ENCODE measurements around the gene MFSD11. TPM values are rescaled to one million over a fixed set of nuclear protein-coding genes. Genes with fewer than 3 reads are reported as not detected.
"Not testable (repeated sequence)": the region's sequence is repeated elsewhere in the genome, so short reads cannot be mapped to it uniquely, and the experiment has no call there.

MFSD11 gene
- total RNA-seq, 1 experiment from 2014 or later = 42.3 TPM

GRCh38 chr17:76704805-76705204 is 33.1 kb upstream of the MFSD11 start:
- DNase-seq (ENCODE audit: low read depth, low spot score) = no peak
- in situ Hi-C loops (cut with HindIII; ENCODE audit: low pct_unique_long_range_greater_than_20kb, low sequenced_read_pairs) = no loop called here

- in situ Hi-C loops (cut with HindIII; ENCODE audit: low pct_unique_long_range_greater_than_20kb, low sequenced_read_pairs) = no loop called here
- DNase-seq (ENCODE audit: low read depth, low spot score) = no peak
Observed at GRCh38 chr17:76706817-76707216, 31.1 kb upstream of the MFSD11 start.

GRCh38 chr17:76707985-76708807 is 29.7 kb upstream of the MFSD11 start:
- in situ Hi-C loops (cut with HindIII; ENCODE audit: low pct_unique_long_range_greater_than_20kb, low sequenced_read_pairs) = no loop called here
- DNase-seq (ENCODE audit: low read depth, low spot score) = peak; percentile 59

- in situ Hi-C loops (cut with HindIII; ENCODE audit: low pct_unique_long_range_greater_than_20kb, low sequenced_read_pairs) = no loop called here
- DNase-seq (ENCODE audit: low read depth, low spot score) = no peak
Observed at GRCh38 chr17:76709077-76709950, 28.6 kb upstream of the MFSD11 start.

- DNase-seq (ENCODE audit: low read depth, low spot score) = peak; percentile 38
- in situ Hi-C loops (cut with HindIII; ENCODE audit: low pct_unique_long_range_greater_than_20kb, low sequenced_read_pairs) = loop anchor here (10.0 kb wide), 1 partner anchor 135 kb away; no protein-coding TSS in a partner anchor
Observed at GRCh38 chr17:76709951-76710862, 27.7 kb upstream of the MFSD11 start.

DNA sequence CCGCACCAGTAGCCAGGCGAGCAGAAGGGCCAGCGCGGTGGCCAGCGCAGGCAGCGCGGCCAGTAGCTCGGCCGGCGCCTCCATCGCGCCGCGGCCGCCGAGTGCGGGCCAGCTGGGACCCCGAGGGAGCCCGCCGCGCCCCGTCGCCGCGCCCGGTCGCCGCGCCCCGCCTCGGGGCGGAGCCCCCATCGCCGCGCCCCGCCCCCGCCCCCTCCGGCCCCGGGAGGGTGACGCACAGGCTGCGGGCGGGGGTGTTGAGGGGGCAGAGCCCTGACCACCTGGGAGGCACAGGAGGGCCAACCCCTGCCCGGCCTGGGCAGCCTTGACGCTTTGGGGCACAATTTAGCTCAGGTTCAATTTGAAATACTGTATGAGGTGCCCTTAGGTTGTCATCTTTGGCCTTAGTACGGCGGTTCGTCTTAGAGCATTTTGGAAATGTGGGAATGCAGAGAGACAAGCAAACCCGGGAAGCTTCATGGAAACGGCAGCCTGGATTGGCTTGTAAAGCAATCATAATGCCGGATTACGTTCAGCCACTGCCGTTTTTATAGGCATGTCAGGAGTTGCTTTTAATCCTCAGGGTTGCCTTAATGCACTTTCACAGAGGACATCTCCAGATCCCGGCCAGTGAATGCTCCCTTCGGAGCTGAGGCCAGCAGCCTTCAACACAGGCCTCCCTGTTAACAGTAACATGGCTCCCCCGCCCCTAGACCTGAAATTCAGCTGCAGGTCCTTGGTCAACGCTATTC is 26.9 kb upstream of the MFSD11 start, which contains the start of gene MXRA7:
Gene MXRA7 (minus strand): TSS at position 103 of the 749 bp plus-strand sequence. CDS start 19 bp downstream, at position 84.
- in situ Hi-C loops (cut with HindIII; ENCODE audit: low pct_unique_long_range_greater_than_20kb, low sequenced_read_pairs) = loop anchor here (10.0 kb wide), 1 partner anchor 136 kb away; no protein-coding TSS in a partner anchor
- peak; percentile 71 for DNase-seq (ENCODE audit: low read depth, low spot score)

DNA sequence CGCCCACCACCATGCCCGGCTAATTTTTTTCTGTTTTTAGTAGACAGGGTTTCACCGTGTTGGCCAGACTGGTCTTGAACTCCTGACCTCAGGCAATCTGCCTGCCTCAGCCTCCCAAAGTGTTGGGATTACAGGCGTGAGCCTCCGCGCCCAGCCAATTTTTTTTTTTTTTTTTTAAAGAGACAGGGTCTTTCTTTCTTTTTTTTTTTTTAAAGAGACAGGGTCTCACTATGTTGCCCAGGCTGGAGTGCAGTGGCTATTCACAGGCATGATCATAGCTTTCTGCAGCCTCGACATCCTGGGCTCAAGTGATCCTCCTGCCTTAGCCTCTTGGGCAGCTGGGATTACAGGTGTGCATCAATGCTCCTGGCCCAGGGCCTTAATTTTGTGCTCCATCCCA is 25.6 kb upstream of the MFSD11 start:
- in situ Hi-C loops (cut with HindIII; ENCODE audit: low pct_unique_long_range_greater_than_20kb, low sequenced_read_pairs) = loop anchor here (10.0 kb wide), 1 partner anchor 138 kb away; no protein-coding TSS in a partner anchor
- DNase-seq (ENCODE audit: low read depth, low spot score) = not testable (repeated sequence)

GRCh38 chr17:76713765-76714164 is 24.2 kb upstream of the MFSD11 start:
- in situ Hi-C loops (cut with HindIII; ENCODE audit: low pct_unique_long_range_greater_than_20kb, low sequenced_read_pairs) = loop anchor here (10.0 kb wide), 1 partner anchor 139 kb away; no protein-coding TSS in a partner anchor

DNA sequence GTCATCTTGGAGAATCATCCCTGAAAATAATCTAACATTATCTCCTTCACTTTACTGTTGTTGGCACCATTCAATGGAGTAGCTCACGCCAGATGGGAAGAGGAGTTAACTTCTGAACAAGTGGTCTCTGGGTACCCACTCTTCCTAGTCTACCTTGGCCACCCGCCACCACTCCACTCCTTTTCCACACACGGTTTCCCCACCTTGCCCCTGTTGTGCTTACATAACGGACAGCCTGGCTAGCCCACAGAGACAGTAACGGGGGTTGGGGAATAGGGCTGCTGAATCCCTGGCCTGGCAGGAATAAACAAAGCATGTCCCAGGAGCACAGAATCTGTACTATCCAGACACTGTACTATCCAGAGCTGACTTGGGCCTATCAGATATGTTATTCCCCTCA is 23.6 kb upstream of the MFSD11 start:
- in situ Hi-C loops (cut with HindIII; ENCODE audit: low pct_unique_long_range_greater_than_20kb, low sequenced_read_pairs) = loop anchor here (10.0 kb wide), 1 partner anchor 140 kb away; no protein-coding TSS in a partner anchor
- DNase-seq (ENCODE audit: low read depth, low spot score) = no peak

More at GRCh38 chr17:76713765-76714164, 24.2 kb upstream of the MFSD11 start:
- no peak for DNase-seq (ENCODE audit: low read depth, low spot score)

GRCh38 chr17:76714822-76715495 is 23.0 kb upstream of the MFSD11 start:
- in situ Hi-C loops (cut with HindIII; ENCODE audit: low pct_unique_long_range_greater_than_20kb, low sequenced_read_pairs) = loop anchor here (10.0 kb wide), 1 partner anchor 140 kb away; no protein-coding TSS in a partner anchor

DNA sequence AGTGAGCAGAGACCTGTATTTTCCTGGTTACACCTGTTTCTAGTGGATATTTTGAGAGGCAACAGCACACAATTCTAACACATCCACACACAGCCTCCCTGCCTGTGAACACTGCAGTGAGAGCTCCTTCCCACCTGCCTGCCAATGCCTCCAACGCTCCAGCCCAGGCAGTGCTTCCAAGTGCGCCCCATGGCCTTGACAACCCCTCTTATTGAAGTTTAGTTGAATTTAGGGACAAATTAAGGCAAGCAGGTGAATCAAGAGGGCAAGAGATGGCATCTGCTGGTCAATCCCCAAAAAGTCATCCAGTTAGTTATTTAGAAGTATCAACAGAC is 22.5 kb upstream of the MFSD11 start:
- DNase-seq (ENCODE audit: low read depth, low spot score) = no peak
- in situ Hi-C loops (cut with HindIII; ENCODE audit: low pct_unique_long_range_greater_than_20kb, low sequenced_read_pairs) = loop anchor here (10.0 kb wide), 1 partner anchor 141 kb away; no protein-coding TSS in a partner anchor

More at GRCh38 chr17:76714822-76715495, 23.0 kb upstream of the MFSD11 start:
- peak; percentile 82 for DNase-seq (ENCODE audit: low read depth, low spot score)

DNA sequence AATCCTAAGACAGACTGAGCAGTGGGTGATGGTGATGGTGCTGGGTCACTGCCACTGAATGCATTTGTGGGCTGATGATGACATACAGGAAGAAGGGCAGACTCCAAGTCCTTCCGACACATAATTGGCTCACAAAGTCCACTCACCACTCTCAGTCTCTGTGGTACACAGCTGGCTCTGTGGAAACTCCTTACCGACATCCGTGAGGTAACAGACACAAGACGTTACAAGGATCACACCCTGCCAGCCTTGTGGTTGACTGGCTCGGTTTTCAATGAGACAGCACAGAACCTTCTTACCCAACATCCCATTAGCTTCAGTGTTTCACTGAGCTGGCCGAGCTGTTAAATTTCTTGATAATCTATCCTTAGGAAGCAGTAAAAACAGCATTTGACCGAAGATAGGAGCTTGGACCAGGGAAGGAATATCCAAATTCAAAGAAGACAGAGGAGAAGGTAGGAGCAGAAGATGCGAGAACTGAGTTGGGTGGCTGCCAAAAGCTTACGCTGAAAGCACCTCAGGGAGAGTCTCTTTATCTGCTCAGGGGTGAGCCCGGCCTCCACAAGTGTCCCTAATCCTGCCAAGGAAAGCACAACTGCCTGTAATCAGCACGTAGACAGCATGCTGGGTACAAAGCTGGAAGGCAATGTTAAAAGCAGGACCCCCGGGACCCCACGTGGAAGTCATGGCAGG is 21.6 kb upstream of the MFSD11 start:
- DNase-seq (ENCODE audit: low read depth, low spot score) = peak; percentile 83
- in situ Hi-C loops (cut with HindIII; ENCODE audit: low pct_unique_long_range_greater_than_20kb, low sequenced_read_pairs) = loop anchor here (10.0 kb wide), 1 partner anchor 141 kb away; no protein-coding TSS in a partner anchor

DNA sequence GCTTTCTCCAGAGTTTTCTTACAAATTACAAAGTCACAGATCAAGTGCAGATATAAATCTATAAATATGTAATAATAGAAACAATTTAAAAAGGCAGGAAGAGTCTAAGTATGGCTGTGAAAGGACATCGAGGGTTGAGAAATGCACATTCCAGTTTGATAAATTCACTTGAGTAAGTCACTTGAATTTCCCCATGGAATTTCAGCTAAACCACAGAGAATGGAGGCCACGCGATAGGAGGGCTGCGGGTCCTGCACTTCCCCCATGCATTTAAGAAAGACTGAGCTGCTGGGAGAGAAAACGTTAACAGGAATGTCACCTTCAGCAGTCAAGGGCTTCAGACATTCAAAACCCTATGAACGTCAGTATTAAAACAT is 21.1 kb upstream of the MFSD11 start:
- in situ Hi-C loops (cut with HindIII; ENCODE audit: low pct_unique_long_range_greater_than_20kb, low sequenced_read_pairs) = loop anchor here (10.0 kb wide), 1 partner anchor 142 kb away; no protein-coding TSS in a partner anchor
- no peak for DNase-seq (ENCODE audit: low read depth, low spot score)

- DNase-seq (ENCODE audit: low read depth, low spot score) = no peak
- in situ Hi-C loops (cut with HindIII; ENCODE audit: low pct_unique_long_range_greater_than_20kb, low sequenced_read_pairs) = loop anchor here (10.0 kb wide), 1 partner anchor 144 kb away; no protein-coding TSS in a partner anchor
Observed at GRCh38 chr17:76718516-76718915, 19.4 kb upstream of the MFSD11 start.

- DNase-seq (ENCODE audit: low read depth, low spot score) = no peak
- in situ Hi-C loops (cut with HindIII; ENCODE audit: low pct_unique_long_range_greater_than_20kb, low sequenced_read_pairs) = no loop called here
Observed at GRCh38 chr17:76720211-76720610, 17.7 kb upstream of the MFSD11 start.

All from SK-MEL-5 (cell line).